GM12878 (cell line): ENCODE measurements around the gene MX1. TPM values are rescaled to one million over a fixed set of nuclear protein-coding genes. Genes with fewer than 3 reads are reported as not detected.

Experiments used
- ATAC-seq: fragments of 200-7000 bp; cut with Tn5 transposase; 3 replicates; pipeline ENCODE4 v1.9.1; 2020; ENCODE audit warnings: mild to moderate bottlenecking, moderate library complexity
- BruUV-seq: library from RNA; stranded (reverse); fragments of 400-500 nt; replicated peaks from 2 replicates; lab custom pipeline; 2021; lab: Mats Ljungman, UMichigan
- CTCF ChIA-PET: fragments of 300-600 bp; sonication (Branson Sonifier 250); formaldehyde crosslinking; extraction: SDS; loops from one replicate; lab custom pipeline; 2021; ENCODE audit warnings: inconsistent platforms; lab: Yijun Ruan, JAX
- POLR2A ChIA-PET: fragments of 350-600 bp; formaldehyde crosslinking; extraction: SDS; loops from one replicate; lab custom pipeline; 2021; ENCODE audit warnings: inconsistent platforms; lab: Charles Lee
- RAD21 ChIA-PET: fragments of 300-600 bp; sonication (Branson Sonifier 250); formaldehyde crosslinking; loops from one replicate; lab custom pipeline; 2023; ENCODE audit warnings: antibody characterized with exemption; ENCODE audit not compliant: unreplicated experiment; lab: Charles Lee
- SMC1A ChIA-PET: fragments of 300-600 bp; sonication (Branson Sonifier 250); formaldehyde crosslinking; loops from one replicate; lab custom pipeline; 2023; ENCODE audit not compliant: unreplicated experiment, uncharacterized antibody; lab: Charles Lee
- DNase-seq: peaks from one replicate; pipeline ENCODE4 v3.0.0-alpha.2; 2011; ENCODE audit warnings: low read depth, low spot score
- FAIRE-seq: peaks from 3 replicates; lab custom pipeline; 2011; peaks lifted over from hg19 to GRCh38; lab: Jason Lieb, UNC
- H2AFZ ChIP-seq: 2 replicates; pipeline ENCODE4 v1.6.0; 2011; ENCODE audit warnings: low read depth, low read length, control low read depth; ENCODE audit not compliant: control insufficient read depth
- H3K27ac ChIP-seq: 2 replicates; pipeline ENCODE4 v1.5.1; 2011; ENCODE audit warnings: control low read depth; ENCODE audit not compliant: control insufficient read depth, insufficient read depth
- H3K27me3 ChIP-seq, 2 experiments: replicated peaks in 1 of 2; 2 replicates each; pipeline versions ENCODE4 v1.6.0 to v1.6.1; 2011; ENCODE audit warnings: low read length in 1 of 2; ENCODE audit not compliant: control insufficient read depth in 2 of 2, insufficient read depth in 2 of 2
- H3K36me3 ChIP-seq, 2 experiments: 2 replicates each; pipeline ENCODE4 v1.5.1; 2011; ENCODE audit warnings: low read length in 1 of 2; ENCODE audit not compliant: control insufficient read depth in 2 of 2, insufficient read depth in 2 of 2
- H3K4me1 ChIP-seq: 2 replicates; pipeline ENCODE4 v1.6.1; 2011; ENCODE audit warnings: mild to moderate bottlenecking, low read length, moderate library complexity, mixed read lengths; ENCODE audit not compliant: control insufficient read depth, insufficient read depth
- H3K4me2 ChIP-seq: 2 replicates; pipeline ENCODE4 v1.6.0; 2011; ENCODE audit warnings: control low read depth; ENCODE audit not compliant: control insufficient read depth, insufficient read depth
- H3K4me3 ChIP-seq: fragments of 200-600 bp; sonication (generic); 2 replicates; pipeline ENCODE4 v1.5.1; 2016
- H3K79me2 ChIP-seq: 2 replicates; pipeline ENCODE4 v1.6.0; 2011; ENCODE audit warnings: low read length; ENCODE audit not compliant: control insufficient read depth, insufficient read depth
- H3K9ac ChIP-seq: 2 replicates; pipeline ENCODE4 v1.8.0; 2011; ENCODE audit warnings: low read length, control low read depth, mixed read lengths; ENCODE audit not compliant: control insufficient read depth, insufficient read depth
- H3K9me3 ChIP-seq: replicated peaks from 3 replicates; pipeline ENCODE4 v1.5.1; 2011; ENCODE audit warnings: mild to moderate bottlenecking, low read length; ENCODE audit not compliant: control insufficient read depth, insufficient read depth
- H4K20me1 ChIP-seq: 2 replicates; pipeline ENCODE4 v1.6.0; 2011; ENCODE audit not compliant: control insufficient read depth, insufficient read depth
- EED ChIP-seq: sonication (generic); IDR thresholded peaks from 2 replicates; pipeline ENCODE4 v1.6.1; 2016; ENCODE audit warnings: antibody characterized with exemption, low read depth
- FOXM1 ChIP-seq: IDR thresholded peaks from 2 replicates; pipeline ENCODE4 v1.6.1; 2012; ENCODE audit warnings: low read depth, mild to moderate bottlenecking, inconsistent platforms, low read length, moderate library complexity
- MEF2A ChIP-seq: IDR thresholded peaks from 2 replicates; pipeline ENCODE4 v1.6.1; 2011; ENCODE audit warnings: low read depth, mild to moderate bottlenecking, low read length, moderate library complexity; ENCODE audit not compliant: insufficient read depth
- NFYB ChIP-seq: IDR thresholded peaks from 2 replicates; pipeline ENCODE4 v1.6.1; 2011; ENCODE audit warnings: low read depth, mild to moderate bottlenecking, low read length, improper control_type of control experiment, moderate library complexity; ENCODE audit not compliant: insufficient read depth
- NR2F1 ChIP-seq: fragments of 450-650 bp; conservative IDR thresholded peaks from 2 replicates; pipeline ENCODE4 v1.6.1; 2017; ENCODE audit warnings: mild to moderate bottlenecking
- RELA ChIP-seq: fragments of 450-650 bp; IDR thresholded peaks from 2 replicates; pipeline ENCODE4 v1.8.0; 2014; ENCODE audit warnings: borderline replicate concordance; ENCODE audit not compliant: partially characterized antibody
- SMARCA5 ChIP-seq: fragments of 450-650 bp; IDR thresholded peaks from 2 replicates; pipeline ENCODE4 v1.6.1; 2017; ENCODE audit warnings: mild to moderate bottlenecking
- SP1 ChIP-seq: IDR thresholded peaks from one replicate; pipeline ENCODE4 v1.6.1; 2011; ENCODE audit warnings: low read depth, low read length
- SRF ChIP-seq, 2 experiments: IDR thresholded peaks; 2 replicates each; pipeline ENCODE4 v1.6.1; 2011; ENCODE audit warnings: low read depth in 2 of 2, low read length in 2 of 2, mild to moderate bottlenecking in 1 of 2, moderate library complexity in 1 of 2
- STAT1 ChIP-seq: fragments of 450-650 bp; conservative IDR thresholded peaks from 2 replicates; pipeline ENCODE4 v1.6.1; 2014; ENCODE audit warnings: antibody characterized with exemption, mild to moderate bottlenecking
- WGBS: methylation state at CpG from one replicate; pipeline ENCODE4 v1.1.6; 2016; ENCODE audit warnings: low lambda C conversion rate; ENCODE audit not compliant: insufficient replicate concordance, insufficient coverage; ENCODE audit errors: missing lambda C conversion rate; 5-methylcytosine and 5-hydroxymethylcytosine counted together
- in situ Hi-C: fragments of 300-500 bp; cut with MboI; formaldehyde crosslinking; loops from 9 replicates; pipeline ENCODE4 v1.14.3; 2018; ENCODE audit warnings: mixed read lengths
- intact Hi-C: fragments of 100-400 bp; cut with micrococcal nuclease; formaldehyde crosslinking; loops from one replicate; pipeline ENCODE4 v1.14.2; 2022; ENCODE audit not compliant: unreplicated experiment
- polyA plus RNA-seq, 11 experiments: library from polyadenylated mRNA; depleted of rRNA in 4 of 11; unstranded in 6 of 11; stranded (reverse) in 5 of 11; fragments of >200 nt; fragmentation: Nextera tagmentation in 4 of 11; fragmentation: Illumina TruSeq in 1 of 11; extraction: Ambion mirVana in 4 of 11; extraction: Trizol in 1 of 11; gene quantifications; 1 replicate in 1 of 11; 2 replicates in 10 of 11; pipeline versions ENCODE4 v1.2.1 to v1.2.3, GENCODE V29; 2011 to 2016; ENCODE audit warnings: inconsistent platforms in 2 of 11, missing spikeins in 2 of 11, low read depth in 1 of 11
- total RNA-seq, 4 experiments: library from RNA; depleted of rRNA in 3 of 4; stranded (reverse); fragments of >200 nt in 3 of 4; fragmentation: Illumina TruSeq in 1 of 4; extraction: Trizol in 1 of 4; gene quantifications; 2 replicates each; pipeline versions ENCODE4 v1.2.1 to v1.2.3, GENCODE V29; 2013 to 2021
- TF ChIP-seq, protein P1 (sequence below): IDR thresholded peaks from 2 replicates; pipeline ENCODE4 v1.6.1; 2011; ENCODE audit warnings: borderline replicate concordance, low read depth, mild to moderate bottlenecking, moderate library complexity, low read length; ENCODE audit not compliant: insufficient read depth, poor library complexity, severe bottlenecking

Gene MX1
- total and polyA plus RNA-seq, 10 of the 15 experiments (the other 5 are each of a cell fraction or from before 2014, with no cell fraction given): 75.9 to 385 (median 302) TPM

- ChIA-PET CTCF (no interaction called here), RAD21 (no interaction called here), SMC1A (no interaction called here), POLR2A (no interaction called here)
- no peak overlapping the region for H3K9ac ChIP-seq
- no peak for TF ChIP-seq MEF2A
- TF ChIP-seq, protein P1, sequence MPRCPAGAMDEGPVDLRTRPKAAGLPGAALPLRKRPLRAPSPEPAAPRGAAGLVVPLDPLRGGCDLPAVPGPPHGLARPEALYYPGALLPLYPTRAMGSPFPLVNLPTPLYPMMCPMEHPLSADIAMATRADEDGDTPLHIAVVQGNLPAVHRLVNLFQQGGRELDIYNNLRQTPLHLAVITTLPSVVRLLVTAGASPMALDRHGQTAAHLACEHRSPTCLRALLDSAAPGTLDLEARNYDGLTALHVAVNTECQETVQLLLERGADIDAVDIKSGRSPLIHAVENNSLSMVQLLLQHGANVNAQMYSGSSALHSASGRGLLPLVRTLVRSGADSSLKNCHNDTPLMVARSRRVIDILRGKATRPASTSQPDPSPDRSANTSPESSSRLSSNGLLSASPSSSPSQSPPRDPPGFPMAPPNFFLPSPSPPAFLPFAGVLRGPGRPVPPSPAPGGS: no peak
- TF ChIP-seq SMARCA5: no peak
- TF ChIP-seq EED: no peak
- TF ChIP-seq NR2F1: no peak
- no peak for TF ChIP-seq FOXM1
- TF ChIP-seq NFYB: no peak
- TF ChIP-seq RELA: no peak
- no peak for TF ChIP-seq SP1
- no peak for TF ChIP-seq SRF (IDR thresholded peaks at IDR 0.05; ENCODE audit: low read depth in 2 of 2, low read length in 2 of 2)
- TF ChIP-seq STAT1: no peak
- 0 out of 2 replicates have a peak, but pooled peaks cover 3% of the 10 kb centered on the region for H3K4me1 ChIP-seq
- H3K27ac ChIP-seq: no peak overlapping the region
- H3K4me3 ChIP-seq: no peak overlapping the region
- intact Hi-C loops (no loop called here), in situ Hi-C loops (no loop called here)
- no peaks in the 10 kb centered on the region for H3K9me3 ChIP-seq
- no peaks in the 10 kb centered on the region for H3K36me3 ChIP-seq
- no TSS peak for BruUV-seq
- no peak overlapping the region for H2AFZ ChIP-seq
- peak; percentile 35 for FAIRE-seq
- H3K79me2 ChIP-seq: no peaks in the 10 kb centered on the region
- 65% methylated on average over 11 of the region's 11 CpGs for WGBS
- no peak overlapping the region for H3K4me2 ChIP-seq
- DNase-seq: no peak
- H3K27me3 ChIP-seq: no peaks in the 10 kb centered on the region
- H4K20me1 ChIP-seq: no peaks in the 10 kb centered on the region
- ATAC-seq: no peak
Measured at GRCh38 chr21:41478319-41479177, 52.5 kb downstream of the MX1 start.
